Large intestine (tissue), 3 donors: ENCODE measurements around the gene CPVL. TPM values are rescaled to one million over a fixed set of nuclear protein-coding genes. Genes with fewer than 3 reads are reported as not detected.

Experiments used
- DNase-seq, 2 donors: peaks; one replicate each; pipeline versions ENCODE4 v3.0.0 to v3.0.0-alpha.2; 2013
- H3K27ac ChIP-seq: one replicate; pipeline ENCODE4 v1.5.1; 2013; ENCODE audit warnings: low read length
- H3K27me3 ChIP-seq: 2 replicates; pipeline ENCODE4 v1.6.1; 2013; ENCODE audit warnings: low read length; ENCODE audit not compliant: control insufficient read depth, insufficient read depth
- H3K36me3 ChIP-seq: 2 replicates; pipeline ENCODE4 v1.6.1; 2013; ENCODE audit warnings: low read length; ENCODE audit not compliant: control insufficient read depth, insufficient read depth
- H3K4me1 ChIP-seq: one replicate; pipeline ENCODE4 v1.6.1; 2013; ENCODE audit warnings: low read length; ENCODE audit not compliant: control insufficient read depth, insufficient read depth
- H3K4me3 ChIP-seq: one replicate; pipeline ENCODE4 v1.5.1; 2013; ENCODE audit warnings: low read length
- H3K9me3 ChIP-seq: one replicate; pipeline ENCODE4 v1.6.1; 2013; ENCODE audit warnings: mild to moderate bottlenecking, low read depth, low read length, moderate library complexity; ENCODE audit not compliant: control insufficient read depth
- WGBS: methylation state at CpG from one replicate; pipeline ENCODE4 v1.1.5; 2013; ENCODE audit warnings: low lambda C conversion rate; ENCODE audit not compliant: insufficient coverage; 5-methylcytosine and 5-hydroxymethylcytosine counted together
- polyA plus RNA-seq: library from polyadenylated mRNA; unstranded; fragments of 120-200 nt; gene quantifications from one replicate; pipeline ENCODE4 v1.2.1, GENCODE V29; 2013

The CPVL gene
- polyA plus RNA-seq, 1 donor, result 333 TPM

DNA sequence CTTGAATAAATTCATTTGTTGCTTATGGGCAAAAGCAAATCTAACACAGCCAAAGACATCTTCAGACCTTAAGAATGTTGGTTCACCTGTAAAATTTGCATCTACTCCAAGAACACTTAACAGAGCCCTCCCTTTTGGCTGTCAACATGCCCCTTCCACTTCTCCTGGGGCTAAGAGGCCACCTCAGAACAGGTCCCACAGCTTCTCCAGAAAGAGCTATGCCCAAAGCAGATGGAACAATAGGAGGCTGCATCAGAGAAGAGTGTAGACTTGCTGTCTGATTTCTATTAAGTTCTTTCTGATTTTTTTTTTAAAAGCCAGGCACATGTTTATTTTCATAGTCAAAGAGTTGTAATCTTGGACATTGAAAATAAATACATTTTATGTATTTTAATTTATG lies 162.1 kb downstream of the CPVL start:
- Histone ChIP-seq H3K27me3 (no peaks in the 10 kb centered on the region), H3K27ac (no peak overlapping the region), H3K4me3 (no peak overlapping the region), H3K36me3 (no peaks in the 10 kb centered on the region), H3K9me3 (peaks cover 2% of the 10 kb centered on the region), H3K4me1 (peaks cover 5% of the 10 kb centered on the region)
- DNase-seq, result no peak

GRCh38 chr7:28983396-28984190 lies 162.7 kb downstream of the CPVL start:
- H3K9me3 ChIP-seq, result peaks cover 2% of the 10 kb centered on the region
- WGBS, result 100% methylated on average over 1 of the region's 4 CpGs
- no peaks in the 10 kb centered on the region for H3K27me3 ChIP-seq
- no peak for DNase-seq
- H3K4me3 ChIP-seq, result no peak overlapping the region
- no peak overlapping the region for H3K27ac ChIP-seq
- no peaks in the 10 kb centered on the region for H3K36me3 ChIP-seq
- peaks cover 5% of the 10 kb centered on the region for H3K4me1 ChIP-seq

- H3K36me3 ChIP-seq, result no peaks in the 10 kb centered on the region
- H3K27me3 ChIP-seq, result no peaks in the 10 kb centered on the region
- no peak overlapping the region for H3K27ac ChIP-seq
- WGBS, result 50% methylated on average over 2 of the region's 4 CpGs
- H3K4me3 ChIP-seq, result no peak overlapping the region
- peaks cover 2% of the 10 kb centered on the region for H3K9me3 ChIP-seq
- no peak for DNase-seq
- no peaks in the 10 kb centered on the region for H3K4me1 ChIP-seq
Measured at GRCh38 chr7:28981161-28981465, 165.2 kb downstream of the CPVL start.

DNA sequence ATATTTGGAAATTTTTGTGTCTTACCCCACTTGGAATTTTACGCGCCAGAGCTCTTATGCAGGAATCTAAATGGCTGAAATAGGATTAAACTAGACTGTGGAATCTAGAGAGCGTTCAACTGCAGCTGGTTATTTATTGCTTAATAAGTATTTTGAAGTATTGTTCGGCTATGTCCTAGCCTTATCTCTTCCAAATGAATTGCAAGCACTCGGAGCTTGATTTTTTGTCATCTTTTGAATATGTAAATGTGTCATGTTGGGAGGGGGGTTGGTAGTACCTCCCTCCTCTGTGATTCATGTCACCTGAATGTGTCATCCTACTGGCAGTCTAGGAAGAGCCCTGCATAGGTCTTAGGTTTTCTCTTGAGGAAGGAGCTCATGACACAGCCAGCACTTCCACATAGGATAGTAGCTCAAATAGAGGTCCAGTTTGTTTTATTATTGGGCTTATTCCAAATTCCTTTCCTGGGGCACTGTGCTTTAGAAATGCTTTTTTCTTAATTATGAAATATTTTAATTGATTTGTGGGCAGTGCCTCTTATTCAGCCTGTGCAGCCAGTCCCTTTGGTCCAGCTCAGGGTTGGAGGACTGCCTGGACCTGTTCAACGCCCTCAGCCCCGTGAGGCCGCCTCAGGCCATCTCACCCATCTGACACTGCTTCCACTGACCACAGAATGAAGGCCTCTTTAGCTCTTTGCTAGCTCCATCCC lies 165.7 kb downstream of the CPVL start:
- H3K4me1 ChIP-seq, result no peaks in the 10 kb centered on the region
- no peaks in the 10 kb centered on the region for H3K27me3 ChIP-seq
- WGBS, result 100% methylated on average over 1 of the region's 8 CpGs
- H3K9me3 ChIP-seq, result peaks cover 2% of the 10 kb centered on the region
- H3K4me3 ChIP-seq, result no peak overlapping the region
- no peaks in the 10 kb centered on the region for H3K36me3 ChIP-seq
- H3K27ac ChIP-seq, result no peak overlapping the region
- DNase-seq, result no peak

GRCh38 chr7:28979776-28980175 lies 166.6 kb downstream of the CPVL start:
- H3K9me3 ChIP-seq, result peaks cover under 1% of the 10 kb centered on the region
- no peak overlapping the region for H3K4me3 ChIP-seq
- no peaks in the 10 kb centered on the region for H3K27me3 ChIP-seq
- no peaks in the 10 kb centered on the region for H3K36me3 ChIP-seq
- no CpG with 5 or more reads among the region's 3 CpGs for WGBS
- no peak overlapping the region for H3K27ac ChIP-seq
- no peak for DNase-seq
- H3K4me1 ChIP-seq, result no peaks in the 10 kb centered on the region

- no CpG with 5 or more reads among the region's 1 CpG for WGBS
- Histone ChIP-seq H3K9me3 (no peaks in the 10 kb centered on the region), H3K4me3 (no peak overlapping the region), H3K27ac (no peak overlapping the region), H3K36me3 (no peaks in the 10 kb centered on the region), H3K4me1 (no peaks in the 10 kb centered on the region), H3K27me3 (no peaks in the 10 kb centered on the region)
- DNase-seq, result no peak
Measured at GRCh38 chr7:28977881-28978280, 168.5 kb downstream of the CPVL start.

- H3K4me1 ChIP-seq, result no peaks in the 10 kb centered on the region
- H3K36me3 ChIP-seq, result no peaks in the 10 kb centered on the region
- H3K27me3 ChIP-seq, result no peaks in the 10 kb centered on the region
- peaks cover 3% of the 10 kb centered on the region for H3K9me3 ChIP-seq
- WGBS, result no CpG with 5 or more reads among the region's 3 CpGs
- DNase-seq, result no peak
- no peak overlapping the region for H3K27ac ChIP-seq
- no peak overlapping the region for H3K4me3 ChIP-seq
Measured at GRCh38 chr7:28976022-28976421, 170.3 kb downstream of the CPVL start.

DNA sequence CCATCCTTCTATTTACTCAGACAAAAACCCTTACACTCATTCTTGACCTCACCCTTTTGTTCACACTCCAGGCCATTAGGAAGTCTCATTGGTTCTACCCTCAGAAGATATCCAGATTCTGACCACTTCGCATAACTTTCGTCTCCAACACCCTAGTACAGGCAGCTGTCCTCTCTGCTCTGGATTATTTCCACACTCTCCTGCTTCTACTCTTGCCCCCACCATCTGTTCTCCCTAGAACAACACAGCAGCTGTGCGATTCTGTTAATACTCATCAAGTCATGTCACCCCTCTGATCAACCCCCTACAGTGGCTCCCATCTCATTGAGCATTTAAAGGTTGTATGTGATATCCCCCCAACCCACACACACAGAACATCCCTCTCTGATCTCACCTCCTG lies 172.7 kb downstream of the CPVL start:
- no peak overlapping the region for H3K4me3 ChIP-seq
- no peaks in the 10 kb centered on the region for H3K4me1 ChIP-seq
- H3K36me3 ChIP-seq, result no peaks in the 10 kb centered on the region
- no peak for DNase-seq
- no peaks in the 10 kb centered on the region for H3K27me3 ChIP-seq
- peaks cover 3% of the 10 kb centered on the region for H3K9me3 ChIP-seq
- no peak overlapping the region for H3K27ac ChIP-seq
- WGBS, result 88% methylated on average over 3 of the region's 3 CpGs

DNA sequence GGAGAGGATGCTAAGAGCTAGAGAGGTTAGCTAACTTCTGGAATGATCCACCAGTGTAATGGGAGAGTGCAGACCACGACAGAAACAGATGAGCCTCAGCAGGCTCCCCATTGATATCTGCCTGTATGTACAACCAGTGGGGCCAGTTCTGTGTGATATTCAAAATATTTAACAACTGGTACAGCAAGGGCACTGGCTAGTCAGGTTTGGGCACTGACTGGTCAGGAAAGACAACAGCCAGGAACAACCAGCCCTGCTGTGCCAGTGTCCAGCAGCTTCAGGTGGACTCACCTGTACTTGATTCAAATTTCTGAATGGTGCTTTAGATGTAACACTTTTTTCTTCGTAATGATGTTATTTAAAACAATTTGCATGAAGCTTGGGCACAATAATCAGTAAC lies 182.3 kb downstream of the CPVL start:
- no peak overlapping the region for H3K27ac ChIP-seq
- peaks cover 2% of the 10 kb centered on the region for H3K27me3 ChIP-seq
- no peaks in the 10 kb centered on the region for H3K36me3 ChIP-seq
- H3K4me3 ChIP-seq, result no peak overlapping the region
- no peaks in the 10 kb centered on the region for H3K4me1 ChIP-seq
- no peaks in the 10 kb centered on the region for H3K9me3 ChIP-seq
- no peak for DNase-seq
- no CpG with 5 or more reads among the region's 2 CpGs for WGBS

GRCh38 chr7:28961972-28962371 lies 184.4 kb downstream of the CPVL start:
- no peaks in the 10 kb centered on the region for H3K36me3 ChIP-seq
- no peak overlapping the region for H3K4me3 ChIP-seq
- peaks cover 7% of the 10 kb centered on the region for H3K9me3 ChIP-seq
- H3K27me3 ChIP-seq, result peaks cover 23% of the 10 kb centered on the region
- no peak for DNase-seq
- peaks cover 8% of the 10 kb centered on the region for H3K4me1 ChIP-seq
- H3K27ac ChIP-seq, result no peak overlapping the region
- no CpG with 5 or more reads among the region's 5 CpGs for WGBS
